VCaP (cell line): Measurements from ENCODE around the gene CPLANE2.

Source experiments
- H3K27ac ChIP-seq: fragments of 450-650 bp; 2 replicates; pipeline ENCODE4 v1.5.1; 2017
- CTCF ChIP-seq: fragments of 450-650 bp; conservative IDR thresholded peaks from 2 replicates; pipeline ENCODE4 v1.5.1; 2017; ENCODE audit warnings: mild to moderate bottlenecking, moderate library complexity

The CPLANE2 gene

GRCh38 chr1:16233431-16233830 lies 3.6 kb downstream of the CPLANE2 start:
- no peak overlapping the region for H3K27ac ChIP-seq
- TF ChIP-seq CTCF: no peak

GRCh38 chr1:16232316-16232710 lies 4.7 kb downstream of the CPLANE2 start:
- TF ChIP-seq CTCF: no peak

GRCh38 chr1:16231331-16232315 lies 5.4 kb downstream of the CPLANE2 start:
- H3K27ac ChIP-seq: no peak overlapping the region
- TF ChIP-seq CTCF: no peak

More at GRCh38 chr1:16232316-16232710, 4.7 kb downstream of the CPLANE2 start:
- H3K27ac ChIP-seq: no peak overlapping the region

- TF ChIP-seq CTCF: no peak
These were observed 6.2 kb downstream of the CPLANE2 start for GRCh38 chr1:16230744-16231143.

GRCh38 chr1:16229976-16230740 lies 6.8 kb downstream of the CPLANE2 start:
- no peak for TF ChIP-seq CTCF
- H3K27ac ChIP-seq: no peak overlapping the region

More at GRCh38 chr1:16230744-16231143, 6.2 kb downstream of the CPLANE2 start:
- no peak overlapping the region for H3K27ac ChIP-seq

GRCh38 chr1:16226490-16227179 lies 10.3 kb downstream of the CPLANE2 start:
- H3K27ac ChIP-seq: no peak overlapping the region
- no peak for TF ChIP-seq CTCF

- no peak overlapping the region for H3K27ac ChIP-seq
- TF ChIP-seq CTCF: no peak
These were observed 10.9 kb downstream of the CPLANE2 start for GRCh38 chr1:16226129-16226489.
